ENCODE measurements around the gene FOXP1. TPM values are rescaled to one million over a fixed set of nuclear protein-coding genes. Genes with fewer than 3 reads are reported as not detected.

The FOXP1 gene
- total and polyA plus RNA-seq, 2 of the 13 experiments (the other 11 are each of a cell fraction or from before 2014, with no cell fraction given): 40.4 to 59.0 TPM

DNA sequence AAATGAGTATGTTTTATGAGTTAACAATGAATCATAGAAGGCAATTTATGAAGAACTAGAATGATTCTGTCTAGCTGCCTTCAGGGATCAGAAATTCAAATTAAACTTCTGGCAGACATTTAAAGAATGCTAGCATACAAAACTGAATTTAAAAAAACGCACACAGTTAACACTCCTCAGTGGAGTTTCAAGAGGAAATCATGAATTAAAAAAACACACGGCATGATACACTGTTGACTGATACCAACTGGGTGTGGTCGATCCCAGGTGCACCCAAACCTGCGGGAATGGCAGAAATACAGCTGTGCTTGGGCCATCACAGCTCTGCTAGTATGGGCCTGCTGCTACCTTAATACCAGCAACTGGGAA is 526.0 kb downstream of the FOXP1 start:
- no TSS peak for BruUV-seq (replicated peaks)
- no peaks in the 10 kb centered on the region for H3K27me3 ChIP-seq (ENCODE audit: control insufficient read depth in 1 of 2, insufficient read depth in 2 of 2, low read length in 2 of 2)
- no peak overlapping the region for H3K4me2 ChIP-seq (ENCODE audit: low read depth, low read length)
- no peak overlapping the region for H2AFZ ChIP-seq (ENCODE audit: low read length)
- peaks cover 88% of the 10 kb centered on the region for H3K4me1 ChIP-seq (ENCODE audit: insufficient read depth, low read length)
- DNase-seq (ENCODE audit: low spot score): no peak
- peaks cover 0 to 15% of the 10 kb centered on the region in 2 experiments; a peak in 4 of 5 replicates for H3K36me3 ChIP-seq (replicated peaks in 1 of 2; ENCODE audit: control insufficient read depth in 1 of 2, insufficient read depth in 2 of 2, low read length in 2 of 2)
- no peak overlapping the region for H3K4me3 ChIP-seq (replicated peaks in 1 of 3; ENCODE audit: insufficient read depth in 1 of 3, low read depth in 2 of 3, low read length in 3 of 3)
- ATAC-seq: no peak
- no peak overlapping the region for H3K27ac ChIP-seq (ENCODE audit: extremely low read length, insufficient read depth, low read length)
- intact Hi-C loops (cut with micrococcal nuclease; ENCODE audit: unreplicated experiment) (no loop called here), in situ Hi-C loops (cut with HindIII; ENCODE audit: extremely low pct_ligation_motif_present, low pct_unique_long_range_greater_than_20kb) (loop anchor here (10.0 kb wide), 1 partner anchor 527 kb away; the partner anchor contains the start of gene FOXP1)
- no peak for FAIRE-seq
- 100% methylated on average over 4 of the region's 4 CpGs for WGBS (ENCODE audit: low lambda C conversion rate)
- H3K9ac ChIP-seq (ENCODE audit: insufficient read depth, low read depth, low read length): no peak overlapping the region
- POLR2A ChIA-PET: interaction anchor here (5.5 kb wide), 1 partner anchor 8 kb away, joined by 65 read pairs; no protein-coding TSS in a partner anchor
- peaks cover 5% of the 10 kb centered on the region for H4K20me1 ChIP-seq (ENCODE audit: insufficient read depth, low read length)
- CTCF ChIA-PET (ENCODE audit: low intra/inter-chr PET ratio, low total read pairs): no interaction called here
- peaks cover 94% of the 10 kb centered on the region for H3K79me2 ChIP-seq (ENCODE audit: insufficient read depth, low read length)
- TF ChIP-seq, protein P1, sequence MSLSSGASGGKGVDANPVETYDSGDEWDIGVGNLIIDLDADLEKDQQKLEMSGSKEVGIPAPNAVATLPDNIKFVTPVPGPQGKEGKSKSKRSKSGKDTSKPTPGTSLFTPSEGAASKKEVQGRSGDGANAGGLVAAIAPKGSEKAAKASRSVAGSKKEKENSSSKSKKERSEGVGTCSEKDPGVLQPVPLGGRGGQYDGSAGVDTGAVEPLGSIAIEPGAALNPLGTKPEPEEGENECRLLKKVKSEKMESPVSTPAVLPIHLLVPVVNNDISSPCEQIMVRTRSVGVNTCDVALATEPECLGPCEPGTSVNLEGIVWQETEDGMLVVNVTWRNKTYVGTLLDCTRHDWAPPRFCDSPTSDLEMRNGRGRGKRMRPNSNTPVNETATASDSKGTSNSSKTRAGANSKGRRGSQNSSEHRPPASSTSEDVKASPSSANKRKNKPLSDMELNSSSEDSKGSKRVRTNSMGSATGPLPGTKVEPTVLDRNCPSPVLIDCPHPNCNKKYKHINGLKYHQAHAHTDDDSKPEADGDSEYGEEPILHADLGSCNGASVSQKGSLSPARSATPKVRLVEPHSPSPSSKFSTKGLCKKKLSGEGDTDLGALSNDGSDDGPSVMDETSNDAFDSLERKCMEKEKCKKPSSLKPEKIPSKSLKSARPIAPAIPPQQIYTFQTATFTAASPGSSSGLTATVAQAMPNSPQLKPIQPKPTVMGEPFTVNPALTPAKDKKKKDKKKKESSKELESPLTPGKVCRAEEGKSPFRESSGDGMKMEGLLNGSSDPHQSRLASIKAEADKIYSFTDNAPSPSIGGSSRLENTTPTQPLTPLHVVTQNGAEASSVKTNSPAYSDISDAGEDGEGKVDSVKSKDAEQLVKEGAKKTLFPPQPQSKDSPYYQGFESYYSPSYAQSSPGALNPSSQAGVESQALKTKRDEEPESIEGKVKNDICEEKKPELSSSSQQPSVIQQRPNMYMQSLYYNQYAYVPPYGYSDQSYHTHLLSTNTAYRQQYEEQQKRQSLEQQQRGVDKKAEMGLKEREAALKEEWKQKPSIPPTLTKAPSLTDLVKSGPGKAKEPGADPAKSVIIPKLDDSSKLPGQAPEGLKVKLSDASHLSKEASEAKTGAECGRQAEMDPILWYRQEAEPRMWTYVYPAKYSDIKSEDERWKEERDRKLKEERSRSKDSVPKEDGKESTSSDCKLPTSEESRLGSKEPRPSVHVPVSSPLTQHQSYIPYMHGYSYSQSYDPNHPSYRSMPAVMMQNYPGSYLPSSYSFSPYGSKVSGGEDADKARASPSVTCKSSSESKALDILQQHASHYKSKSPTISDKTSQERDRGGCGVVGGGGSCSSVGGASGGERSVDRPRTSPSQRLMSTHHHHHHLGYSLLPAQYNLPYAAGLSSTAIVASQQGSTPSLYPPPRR (CRISPR knock-in tag; IDR thresholded peaks at IDR 0.05; ENCODE audit: borderline replicate concordance): no peak
- TF ChIP-seq ETV6 (CRISPR knock-in tag; conservative IDR thresholded peaks at IDR 0.05) (no peak), PRMT3 (CRISPR knock-in tag; IDR thresholded peaks at IDR 0.05; ENCODE audit: borderline replicate concordance, low read depth) (no peak), ZSCAN30 (CRISPR knock-in tag; IDR thresholded peaks at IDR 0.05) (no peak), HMG20B (CRISPR knock-in tag; conservative IDR thresholded peaks at IDR 0.05) (no peak)
- TF ChIP-seq, protein P2, sequence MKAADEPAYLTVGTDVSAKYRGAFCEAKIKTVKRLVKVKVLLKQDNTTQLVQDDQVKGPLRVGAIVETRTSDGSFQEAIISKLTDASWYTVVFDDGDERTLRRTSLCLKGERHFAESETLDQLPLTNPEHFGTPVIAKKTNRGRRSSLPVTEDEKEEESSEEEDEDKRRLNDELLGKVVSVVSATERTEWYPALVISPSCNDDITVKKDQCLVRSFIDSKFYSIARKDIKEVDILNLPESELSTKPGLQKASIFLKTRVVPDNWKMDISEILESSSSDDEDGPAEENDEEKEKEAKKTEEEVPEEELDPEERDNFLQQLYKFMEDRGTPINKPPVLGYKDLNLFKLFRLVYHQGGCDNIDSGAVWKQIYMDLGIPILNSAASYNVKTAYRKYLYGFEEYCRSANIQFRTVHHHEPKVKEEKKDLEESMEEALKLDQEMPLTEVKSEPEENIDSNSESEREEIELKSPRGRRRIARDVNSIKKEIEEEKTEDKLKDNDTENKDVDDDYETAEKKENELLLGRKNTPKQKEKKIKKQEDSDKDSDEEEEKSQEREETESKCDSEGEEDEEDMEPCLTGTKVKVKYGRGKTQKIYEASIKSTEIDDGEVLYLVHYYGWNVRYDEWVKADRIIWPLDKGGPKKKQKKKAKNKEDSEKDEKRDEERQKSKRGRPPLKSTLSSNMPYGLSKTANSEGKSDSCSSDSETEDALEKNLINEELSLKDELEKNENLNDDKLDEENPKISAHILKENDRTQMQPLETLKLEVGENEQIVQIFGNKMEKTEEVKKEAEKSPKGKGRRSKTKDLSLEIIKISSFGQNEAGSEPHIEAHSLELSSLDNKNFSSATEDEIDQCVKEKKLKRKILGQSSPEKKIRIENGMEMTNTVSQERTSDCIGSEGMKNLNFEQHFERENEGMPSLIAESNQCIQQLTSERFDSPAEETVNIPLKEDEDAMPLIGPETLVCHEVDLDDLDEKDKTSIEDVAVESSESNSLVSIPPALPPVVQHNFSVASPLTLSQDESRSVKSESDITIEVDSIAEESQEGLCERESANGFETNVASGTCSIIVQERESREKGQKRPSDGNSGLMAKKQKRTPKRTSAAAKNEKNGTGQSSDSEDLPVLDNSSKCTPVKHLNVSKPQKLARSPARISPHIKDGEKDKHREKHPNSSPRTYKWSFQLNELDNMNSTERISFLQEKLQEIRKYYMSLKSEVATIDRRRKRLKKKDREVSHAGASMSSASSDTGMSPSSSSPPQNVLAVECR (CRISPR knock-in tag; IDR thresholded peaks at IDR 0.05; ENCODE audit: borderline replicate concordance): no peak
- H3K9me3 ChIP-seq (ENCODE audit: low read length): no peaks in the 10 kb centered on the region
